GM12801 (cell line): ENCODE data around the gene ETFDH.

Source experiments
- CTCF ChIP-seq: IDR thresholded peaks from one replicate; pipeline ENCODE4 v1.5.1; 2011; ENCODE audit warnings: control low read depth; ENCODE audit not compliant: insufficient read length; ENCODE audit errors: extremely low read depth

Gene ETFDH

GRCh38 chr4:158669310-158669709, 2.8 kb upstream of the ETFDH start:
- no peak for TF ChIP-seq CTCF

- no peak for TF ChIP-seq CTCF
Observed at GRCh38 chr4:158670975-158671664, 976 bp upstream of the ETFDH start.

GRCh38 chr4:158671665-158671914, 506 bp upstream of the ETFDH start, which contains the start of gene C4orf46:
Gene C4orf46, minus strand, starts transcription at chr4:158671887. Its CDS starts 86 bp downstream, at chr4:158671801.
- TF ChIP-seq CTCF: no peak

GRCh38 chr4:158673633-158674032, 1.5 kb downstream of the ETFDH start:
- no peak for TF ChIP-seq CTCF

- no peak for TF ChIP-seq CTCF
Observed at GRCh38 chr4:158676076-158676475, 4.0 kb downstream of the ETFDH start.

GRCh38 chr4:158678767-158679166, 6.7 kb downstream of the ETFDH start:
- no peak for TF ChIP-seq CTCF

GRCh38 chr4:158681629-158682028, 9.5 kb downstream of the ETFDH start:
- TF ChIP-seq CTCF: no peak
